ENCODE measurements around the gene OR5K1.

Gene OR5K1

GRCh38 chr3:98501270-98501669 is 38.3 kb downstream of the OR5K1 start:
- Mint-ChIP-seq H3K27ac (no peak overlapping the region), H3K27me3 (no peaks in the 10 kb centered on the region), H3K9me3 (peaks cover under 1 to 7% of the 10 kb centered on the region in 2 donors), H3K4me3 (no peak overlapping the region), H3K4me1 (peaks cover 11% of the 10 kb centered on the region)
- ATAC-seq: no peak
- DNase-seq: no peak

- H3K27me3 Mint-ChIP-seq: no peaks in the 10 kb centered on the region
- no peak for DNase-seq
- peaks cover 11% of the 10 kb centered on the region for H3K4me1 Mint-ChIP-seq
Measured at GRCh38 chr3:98501863-98502576, 39.0 kb downstream of the OR5K1 start.

DNA sequence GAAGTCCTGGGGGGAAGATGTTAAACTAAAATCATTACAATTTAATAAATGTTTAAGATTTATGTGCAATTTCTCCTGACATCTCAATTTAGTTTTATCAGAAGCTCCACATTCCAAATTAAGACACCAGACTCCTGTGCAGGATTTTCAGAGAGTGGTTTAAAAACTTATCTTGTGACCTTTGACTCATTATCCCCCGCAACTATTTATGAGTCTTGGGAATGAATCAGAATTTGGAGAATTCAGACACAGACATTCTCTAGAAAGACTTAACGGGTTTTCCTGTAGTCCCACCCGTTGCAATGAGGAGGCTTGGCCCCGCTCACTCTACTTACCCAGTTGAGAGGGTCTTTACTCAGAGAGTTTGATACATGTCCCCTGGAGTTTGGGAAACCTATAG is 41.5 kb downstream of the OR5K1 start:
- ATAC-seq: no peak
- Mint-ChIP-seq H3K4me3 (no peak overlapping the region), H3K27me3 (no peaks in the 10 kb centered on the region), H3K27ac (no peak overlapping the region), H3K4me1 (peaks cover 17% of the 10 kb centered on the region), H3K9me3 (peaks cover 6 to 7% of the 10 kb centered on the region in 2 donors)
- no peak for DNase-seq

More at GRCh38 chr3:98501863-98502576, 39.0 kb downstream of the OR5K1 start:
- peaks cover 6 to 7% of the 10 kb centered on the region in 2 donors for H3K9me3 Mint-ChIP-seq
- H3K27ac Mint-ChIP-seq: no peak overlapping the region
- ATAC-seq: no peak
- H3K4me3 Mint-ChIP-seq: no peak overlapping the region

DNA sequence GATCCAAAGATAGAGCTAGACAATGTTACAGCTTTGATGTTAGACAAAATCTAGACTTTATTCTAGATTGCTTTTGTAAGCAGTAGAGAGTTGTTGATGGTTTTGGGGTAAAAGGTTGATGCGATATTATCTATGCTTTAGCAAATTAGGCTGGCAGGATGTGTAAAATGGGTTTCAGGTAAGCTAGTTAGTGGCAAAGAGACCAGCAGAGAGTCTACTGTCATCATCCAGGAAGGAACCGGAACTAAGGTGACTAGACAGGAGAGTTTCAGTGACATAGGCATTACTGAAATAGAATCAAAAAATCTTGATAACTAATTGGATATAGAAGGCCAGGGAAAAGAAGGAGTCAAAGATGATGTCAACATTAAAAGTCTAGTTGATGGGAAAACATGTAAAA is 45.6 kb downstream of the OR5K1 start:
- Mint-ChIP-seq H3K27ac (no peak overlapping the region), H3K27me3 (no peaks in the 10 kb centered on the region), H3K4me1 (peaks cover 14% of the 10 kb centered on the region), H3K9me3 (peaks cover 0 to 6% of the 10 kb centered on the region in 2 donors), H3K4me3 (no peak overlapping the region)
- DNase-seq (no peak), ATAC-seq (no peak)

DNA sequence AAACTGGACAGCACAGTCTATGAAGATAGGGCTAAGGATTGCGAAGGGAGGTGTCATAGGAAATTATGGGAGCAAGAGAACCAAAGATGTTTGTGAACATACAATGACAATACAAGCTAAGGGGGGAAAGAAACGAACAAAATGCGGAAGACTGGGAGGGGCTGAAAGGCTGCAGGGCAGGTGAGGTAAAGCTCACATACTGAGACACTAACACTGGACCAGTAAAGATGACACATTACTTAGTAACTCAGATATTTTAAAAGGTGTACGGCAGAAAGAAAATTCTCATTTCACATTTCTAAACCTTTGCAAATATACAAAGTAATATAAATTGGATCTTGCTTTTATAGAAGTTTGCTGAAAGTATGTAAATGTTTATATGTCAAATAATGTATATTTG is 49.6 kb downstream of the OR5K1 start:
- peaks cover 38% of the 10 kb centered on the region for H3K4me1 Mint-ChIP-seq

DNA sequence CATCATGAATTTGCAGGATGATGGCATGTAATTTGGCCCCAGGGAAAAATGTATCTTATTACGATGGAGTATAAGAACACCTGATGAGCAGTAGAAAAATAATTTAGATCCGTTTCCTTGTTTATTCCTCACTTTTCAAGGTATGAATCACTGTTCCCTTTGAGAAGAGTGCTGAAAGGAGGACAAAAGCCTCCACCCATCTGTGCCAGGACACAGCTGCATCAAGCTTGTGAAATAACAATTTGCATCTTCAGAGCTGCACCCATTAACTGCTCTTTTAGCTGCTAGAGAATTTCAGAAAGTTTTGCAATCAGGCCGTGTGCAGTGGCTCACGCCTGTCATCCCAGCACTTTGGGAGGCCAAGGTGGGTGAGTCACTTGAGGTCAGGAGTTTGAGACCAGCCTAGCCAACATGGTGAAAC is 50.1 kb downstream of the OR5K1 start:
- H3K4me3 Mint-ChIP-seq: no peak overlapping the region
- peak; percentile 63 for ATAC-seq

More for the DNA sequence above, 49.6 kb downstream of the OR5K1 start:
- no peak for ATAC-seq
- H3K27ac Mint-ChIP-seq: no peak overlapping the region
- no peaks in the 10 kb centered on the region for H3K9me3 Mint-ChIP-seq
- H3K27me3 Mint-ChIP-seq: no peaks in the 10 kb centered on the region
- no peak for DNase-seq
- no peak overlapping the region for H3K4me3 Mint-ChIP-seq

GRCh38 chr3:98513736-98514135 is 50.7 kb downstream of the OR5K1 start:
- H3K4me1 Mint-ChIP-seq: peaks cover 42% of the 10 kb centered on the region
- ATAC-seq: peak; percentile 53
- no peak overlapping the region for H3K4me3 Mint-ChIP-seq
- H3K27me3 Mint-ChIP-seq: no peaks in the 10 kb centered on the region
- H3K9me3 Mint-ChIP-seq: no peaks in the 10 kb centered on the region
- no peak overlapping the region for H3K27ac Mint-ChIP-seq
- DNase-seq: no peak

More for the DNA sequence above, 50.1 kb downstream of the OR5K1 start:
- Mint-ChIP-seq H3K9me3 (no peaks in the 10 kb centered on the region), H3K27ac (no peak overlapping the region), H3K27me3 (no peaks in the 10 kb centered on the region), H3K4me1 (peaks cover 41% of the 10 kb centered on the region)
- peak in 1 of 2 donors; percentile 34 for DNase-seq

- no peak overlapping the region for H3K27ac Mint-ChIP-seq
- peaks cover 53% of the 10 kb centered on the region for H3K4me1 Mint-ChIP-seq
- no peak for ATAC-seq
- no peak overlapping the region for H3K4me3 Mint-ChIP-seq
- H3K9me3 Mint-ChIP-seq: no peaks in the 10 kb centered on the region
- no peaks in the 10 kb centered on the region for H3K27me3 Mint-ChIP-seq
- DNase-seq: no peak
Measured at GRCh38 chr3:98514948-98515347, 51.9 kb downstream of the OR5K1 start.

GRCh38 chr3:98518816-98519215 is 55.8 kb downstream of the OR5K1 start:
- Mint-ChIP-seq H3K4me1 (peaks cover 68% of the 10 kb centered on the region), H3K4me3 (peak overlapping the region; percentile 82 to 92), H3K27ac (no peak overlapping the region), H3K9me3 (no peaks in the 10 kb centered on the region), H3K27me3 (no peaks in the 10 kb centered on the region)
- ATAC-seq (no peak), DNase-seq (no peak)

GRCh38 chr3:98519351-98519750 is 56.4 kb downstream of the OR5K1 start:
- H3K27me3 Mint-ChIP-seq: no peaks in the 10 kb centered on the region
- H3K27ac Mint-ChIP-seq: peak overlapping the region; percentile 23 to 28
- no peak for ATAC-seq
- peaks cover 69% of the 10 kb centered on the region for H3K4me1 Mint-ChIP-seq
- H3K4me3 Mint-ChIP-seq: peak overlapping the region; percentile 82 to 92
- H3K9me3 Mint-ChIP-seq: no peaks in the 10 kb centered on the region
- DNase-seq: peak in 1 of 2 donors; percentile 19

GRCh38 chr3:98521897-98522543 is 59.0 kb downstream of the OR5K1 start:
- peak overlapping the region; percentile 91 to 94 for H3K27ac Mint-ChIP-seq
- peaks cover 70% of the 10 kb centered on the region for H3K4me1 Mint-ChIP-seq
- peak overlapping the region; percentile 82 to 92 for H3K4me3 Mint-ChIP-seq
- no peaks in the 10 kb centered on the region for H3K9me3 Mint-ChIP-seq
- ATAC-seq (peak; percentile 77), DNase-seq (peak; percentile 56 to 69)
- H3K27me3 Mint-ChIP-seq: no peaks in the 10 kb centered on the region
